NCI-H146 (cell line): ENCODE results near the gene GALNT3.
A peak's percentile ranks its signal among the peaks of the same experiment; 100 is the strongest.

ENCODE experiments used
- DNase-seq: peaks from one replicate; lab custom pipeline; 2025; lab: John Stamatoyannopoulos, UW

Gene GALNT3

DNA sequence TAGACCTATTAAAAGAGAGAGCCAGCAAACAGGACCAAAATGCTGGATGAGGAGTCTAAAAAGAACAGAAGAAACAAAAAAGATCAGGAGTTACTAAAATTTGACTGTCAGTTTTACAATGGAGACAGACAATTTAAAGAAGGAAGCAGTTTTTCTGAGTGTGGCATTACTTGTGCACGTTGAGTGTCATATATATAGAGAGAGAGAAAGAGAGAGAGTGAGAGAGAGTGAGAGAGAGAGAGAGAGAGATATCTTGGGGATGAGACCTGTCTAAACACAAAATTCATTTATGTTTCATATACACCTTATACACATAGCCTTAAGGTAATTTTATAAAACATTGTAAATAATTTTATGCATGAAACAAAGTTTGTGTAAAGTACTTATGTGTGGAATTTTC, 2.1 kb upstream of the GALNT3 start:
- no peak for DNase-seq

DNA sequence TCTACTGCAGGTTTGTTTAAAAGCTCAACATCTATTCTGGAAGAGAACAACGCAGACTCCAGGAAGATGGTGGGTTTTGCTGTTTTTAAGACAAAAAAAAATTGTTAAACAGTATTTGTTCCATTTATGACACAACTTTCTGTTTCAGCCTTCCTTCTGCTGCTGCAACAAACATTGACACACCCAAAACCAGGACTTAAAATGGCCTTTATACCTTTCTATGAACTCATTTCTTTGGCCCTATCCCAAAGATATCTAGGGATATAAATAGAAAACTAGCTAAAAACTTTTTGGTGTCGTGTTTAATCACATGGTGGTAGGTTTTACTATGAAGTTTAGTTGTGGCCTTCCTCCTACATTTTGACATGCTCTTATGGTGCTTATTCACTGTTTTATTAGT, 964 bp upstream of the GALNT3 start:
- no peak for DNase-seq

DNA sequence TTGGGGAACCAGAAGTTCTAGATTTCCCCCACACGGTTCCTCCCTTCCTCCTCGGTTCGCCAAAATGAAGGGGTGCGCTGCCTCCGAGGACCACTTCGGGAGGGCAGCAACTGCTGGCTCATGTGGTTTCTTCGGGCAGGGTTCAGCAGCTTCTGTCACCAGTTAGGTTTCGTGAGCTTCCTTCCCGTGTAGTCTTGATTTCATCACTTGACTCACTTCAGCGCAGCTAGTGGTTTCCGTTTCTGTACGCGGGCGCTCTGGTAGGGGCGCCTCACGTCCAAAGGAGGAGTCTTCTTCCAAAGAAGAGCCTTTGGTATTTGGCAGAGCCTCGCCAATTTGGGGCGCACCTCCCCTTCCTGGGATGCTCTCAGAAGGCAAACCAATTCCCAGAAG, 485 bp upstream of the GALNT3 start:
- peak; percentile 50 for DNase-seq

DNA sequence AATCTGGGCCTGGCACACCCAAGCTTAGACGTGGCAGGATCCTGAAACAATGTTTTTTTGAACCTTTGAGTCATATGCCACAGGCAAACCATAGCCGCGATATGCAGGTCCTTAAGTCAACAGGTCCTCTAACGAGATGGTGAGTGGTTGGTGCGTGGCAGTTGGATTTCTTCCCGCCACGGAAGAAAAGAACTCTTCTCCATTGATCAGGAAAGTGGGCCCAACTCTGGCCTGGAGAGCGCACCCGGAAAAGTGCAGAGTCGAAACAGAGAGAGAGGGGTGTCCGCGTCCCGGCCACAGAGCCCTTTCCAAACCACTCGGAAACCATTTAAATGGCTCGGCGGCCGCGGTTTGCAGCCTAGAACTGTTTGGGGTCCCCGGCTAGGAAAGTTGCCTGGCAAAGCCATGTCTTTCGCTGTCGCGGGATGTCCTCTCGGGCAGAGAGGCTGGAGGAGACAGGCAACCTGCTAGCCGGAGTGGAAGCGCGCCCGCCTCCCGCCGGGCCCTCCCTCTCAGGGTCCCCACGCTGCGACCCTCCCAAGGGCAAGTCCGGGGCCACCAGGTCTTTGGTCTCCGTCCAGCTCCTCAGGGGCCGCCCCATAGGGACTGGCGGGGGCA, 777 bp downstream of the GALNT3 start:
- peak; percentile 52 for DNase-seq

DNA sequence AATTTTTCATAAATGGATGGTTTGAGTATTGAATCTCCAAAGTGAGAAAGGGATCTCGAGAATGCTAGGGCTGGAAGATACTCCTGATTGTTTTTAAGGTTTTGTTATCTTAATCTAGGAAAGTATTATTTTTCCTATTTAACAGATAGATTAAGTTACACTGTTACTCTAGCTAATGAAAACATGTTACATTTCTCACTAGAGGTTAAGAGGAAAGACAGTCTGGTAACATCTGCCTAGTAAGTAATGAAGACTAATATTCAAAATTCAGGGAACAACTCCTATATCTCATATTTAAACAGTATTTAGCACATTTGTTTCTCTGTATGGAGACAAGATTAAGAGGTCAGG, 2.0 kb downstream of the GALNT3 start:
- no peak for DNase-seq

DNA sequence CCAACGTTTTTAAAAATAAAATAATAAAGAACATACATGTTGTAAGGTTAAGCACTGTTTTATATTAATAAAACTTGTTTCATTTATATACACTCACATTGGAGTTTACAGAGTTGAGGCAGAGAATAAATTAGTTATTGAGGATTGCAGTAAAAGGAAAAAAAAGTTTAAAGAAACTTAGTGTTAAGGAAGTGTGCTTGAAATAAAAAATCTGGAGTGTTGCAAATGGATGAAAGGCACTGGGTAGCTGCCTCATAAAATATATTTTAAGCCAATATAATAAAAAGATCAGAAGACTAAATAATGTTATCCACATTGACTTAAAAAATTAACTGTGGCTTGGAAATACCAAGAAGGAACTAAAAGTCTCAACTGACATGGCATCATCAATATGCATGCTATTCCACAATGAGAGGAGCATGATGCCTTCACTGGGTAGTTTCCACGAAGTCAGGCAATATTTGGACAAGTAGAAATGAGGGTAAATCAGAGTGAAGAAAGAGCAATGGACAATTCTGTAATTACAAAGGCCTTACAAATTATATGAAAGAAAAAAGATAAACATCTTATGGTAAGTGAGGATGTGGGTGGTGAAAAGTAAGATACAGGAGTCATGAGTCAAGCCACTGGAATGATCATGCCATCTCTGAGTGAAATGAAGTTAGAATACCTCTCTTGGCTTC, 2.5 kb downstream of the GALNT3 start:
- DNase-seq = no peak

DNA sequence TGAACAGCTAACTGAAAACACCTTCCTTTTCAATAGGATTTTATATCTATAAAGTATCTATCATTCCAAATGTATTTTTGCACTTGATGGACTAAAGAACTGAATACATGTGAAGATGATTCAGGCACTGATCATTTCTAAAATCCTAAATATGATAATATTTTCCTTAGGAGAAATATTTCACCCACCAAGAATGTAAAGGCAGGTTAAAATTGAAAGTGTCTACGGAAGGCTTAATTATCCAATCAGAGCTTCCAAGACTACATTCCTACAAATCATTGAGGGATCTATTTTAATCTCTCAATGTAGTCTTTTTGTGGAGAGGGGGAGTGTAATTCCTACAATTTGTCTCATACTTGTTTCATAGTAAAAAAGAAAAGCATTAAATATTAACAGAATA, 3.6 kb downstream of the GALNT3 start:
- DNase-seq = no peak

DNA sequence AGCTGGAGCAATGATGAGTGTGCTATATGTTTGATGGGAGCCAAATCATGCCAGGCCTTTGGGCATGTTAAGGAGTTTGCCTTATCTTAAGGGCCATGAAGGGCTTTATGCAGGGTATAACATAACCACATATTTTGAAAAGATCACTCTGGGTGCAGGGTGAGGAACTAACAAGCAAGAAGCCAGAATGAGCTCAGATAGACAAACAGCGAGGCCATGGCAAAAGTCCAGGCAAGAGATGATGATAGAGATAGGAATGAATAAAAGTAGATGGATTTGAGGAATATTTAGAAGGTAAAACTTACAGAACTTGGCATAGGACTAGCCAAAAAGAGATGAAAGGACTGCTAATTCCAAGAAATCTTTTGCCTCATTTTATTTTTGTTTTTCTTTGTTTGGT, 6.7 kb downstream of the GALNT3 start:
- no peak for DNase-seq

DNA sequence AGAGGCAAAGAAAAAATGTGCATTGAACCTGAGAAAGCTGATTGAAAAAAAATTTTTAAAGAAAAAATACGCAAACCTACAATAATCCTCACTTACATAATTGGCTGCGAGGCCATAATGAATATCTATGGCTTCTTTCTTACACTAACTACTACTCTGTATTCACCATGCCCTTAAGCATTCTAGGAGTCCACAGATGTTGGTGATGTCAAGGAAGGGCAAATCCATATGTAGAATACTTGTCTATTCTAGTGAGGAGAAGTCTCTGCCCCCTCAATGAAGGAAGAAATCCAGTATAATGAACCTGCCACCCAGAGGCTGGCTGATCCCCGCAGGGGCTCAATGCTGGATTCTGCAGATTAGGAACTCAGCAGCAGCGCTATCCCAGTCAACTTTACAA, 14.3 kb downstream of the GALNT3 start:
- no peak for DNase-seq

DNA sequence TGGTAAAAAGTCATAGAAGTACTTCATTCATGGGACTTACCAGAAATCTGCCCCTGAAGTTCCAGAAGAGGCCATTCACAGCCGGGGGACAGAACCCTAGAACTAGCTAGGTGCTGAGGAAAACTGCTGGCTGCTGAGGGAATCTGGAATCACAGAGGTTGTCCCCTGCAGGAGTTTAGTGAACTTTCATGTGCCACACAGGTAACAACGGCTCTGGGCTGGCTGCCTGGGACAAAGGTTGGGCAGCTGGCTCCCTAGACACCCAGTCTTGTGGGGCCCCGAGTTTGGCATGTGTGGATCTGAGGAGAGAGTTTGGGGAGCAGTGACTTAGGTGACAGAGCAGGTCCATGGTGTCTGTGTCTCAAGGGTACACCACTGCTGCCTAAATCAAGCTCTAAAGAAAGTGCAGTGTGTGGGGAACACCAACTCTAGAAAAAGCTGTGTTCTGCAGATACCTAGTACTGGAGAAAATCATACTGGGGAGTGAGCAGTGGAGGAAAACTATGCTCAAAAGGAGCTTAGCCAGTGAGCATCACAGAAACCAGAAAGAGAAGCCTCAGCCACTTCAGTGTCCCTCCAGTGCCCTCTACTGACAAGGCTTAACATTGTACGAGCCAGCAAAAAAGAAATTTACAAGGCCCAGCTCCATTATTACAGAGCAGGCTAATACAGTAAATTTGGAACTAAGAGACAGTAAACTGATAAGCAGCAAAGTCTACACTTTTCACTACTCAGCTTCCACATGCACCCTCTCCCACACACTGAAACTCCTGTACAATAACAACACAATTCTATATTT, 15.2 kb downstream of the GALNT3 start:
- peak; percentile 9 for DNase-seq

DNA sequence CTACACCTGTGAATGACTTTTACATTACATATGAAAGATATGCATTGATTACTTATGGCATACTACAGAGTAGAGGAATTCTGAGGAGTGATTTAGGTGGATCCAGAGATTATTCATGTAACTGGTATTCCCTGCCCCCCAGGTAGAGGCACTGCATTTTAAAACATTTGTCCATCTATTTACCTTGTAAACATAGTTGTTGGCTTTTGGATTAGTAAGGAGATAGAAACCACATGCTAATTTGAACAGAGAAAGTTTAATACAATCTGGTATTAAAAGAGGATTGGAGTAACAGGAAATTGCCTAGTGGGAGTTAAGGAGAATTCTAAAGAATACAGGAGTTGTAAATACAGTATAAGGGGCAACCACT, 15.9 kb downstream of the GALNT3 start:
- no peak for DNase-seq

DNA sequence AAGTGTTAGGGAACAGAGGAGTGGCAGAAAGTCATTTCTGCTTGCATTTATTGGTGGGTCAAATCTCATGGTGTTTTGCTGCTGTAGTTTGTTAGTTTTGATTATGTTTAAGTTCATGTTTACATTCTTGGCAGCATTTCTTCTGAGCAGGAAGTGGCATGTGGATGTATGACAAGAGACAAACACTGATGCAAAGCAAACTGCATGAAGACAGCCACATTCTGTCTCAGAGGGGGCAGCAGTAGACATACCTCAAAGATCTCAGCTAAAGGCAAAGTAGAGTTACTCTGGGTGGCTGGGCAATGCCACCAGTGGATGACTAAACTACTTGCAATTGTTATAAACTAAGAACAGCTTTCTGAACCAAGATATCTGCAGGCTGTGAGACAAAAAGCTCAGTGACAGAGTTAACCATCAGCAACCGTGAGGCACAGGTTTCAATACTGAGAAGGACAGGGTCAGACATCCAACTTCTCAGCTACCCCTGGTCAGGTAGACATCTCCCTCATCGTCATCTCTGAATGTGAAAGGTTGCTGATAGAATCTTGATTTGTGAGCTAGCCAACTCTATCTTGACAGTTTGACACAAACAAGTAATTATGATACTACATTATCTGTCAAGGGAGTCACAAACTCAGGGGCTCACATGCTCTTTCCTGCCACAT, 16.4 kb downstream of the GALNT3 start:
- no peak for DNase-seq

DNA sequence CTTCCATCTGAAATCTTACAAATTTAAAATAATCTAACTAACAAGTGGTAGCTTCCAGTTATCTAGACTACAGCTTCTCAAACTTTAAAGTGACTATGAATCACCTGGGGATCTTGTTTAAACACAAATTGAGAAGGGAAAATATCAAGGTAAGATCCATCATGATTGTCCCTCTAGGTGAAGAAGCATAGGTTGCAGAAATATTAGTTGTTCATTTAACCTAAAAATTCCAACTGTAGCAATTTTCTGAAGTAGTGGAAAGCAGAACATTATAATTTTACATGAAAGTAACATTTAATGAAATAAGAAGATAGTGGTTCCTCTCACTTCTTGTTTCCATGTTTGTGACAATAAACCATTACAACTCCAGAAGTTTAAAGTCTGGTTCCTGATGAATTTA, 17.3 kb downstream of the GALNT3 start:
- no peak for DNase-seq

DNA sequence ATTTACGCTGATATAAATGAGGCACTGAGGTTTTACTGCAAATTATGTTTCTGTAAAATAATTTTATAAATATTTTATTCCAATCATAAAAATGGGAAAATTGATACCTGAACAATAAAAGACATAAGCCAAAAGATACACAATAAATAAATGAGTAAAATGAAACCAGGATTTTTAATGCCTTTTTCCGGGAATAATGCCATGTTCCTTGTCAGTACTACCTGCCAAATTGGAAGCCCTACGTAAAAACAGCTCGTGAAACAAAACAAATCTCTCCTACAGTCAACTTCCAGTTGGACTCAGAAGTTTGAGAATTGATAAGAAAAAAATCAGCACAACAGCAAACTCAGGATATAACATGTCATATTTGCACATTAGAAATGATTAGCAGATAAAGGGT, 18.0 kb downstream of the GALNT3 start:
- no peak for DNase-seq

DNA sequence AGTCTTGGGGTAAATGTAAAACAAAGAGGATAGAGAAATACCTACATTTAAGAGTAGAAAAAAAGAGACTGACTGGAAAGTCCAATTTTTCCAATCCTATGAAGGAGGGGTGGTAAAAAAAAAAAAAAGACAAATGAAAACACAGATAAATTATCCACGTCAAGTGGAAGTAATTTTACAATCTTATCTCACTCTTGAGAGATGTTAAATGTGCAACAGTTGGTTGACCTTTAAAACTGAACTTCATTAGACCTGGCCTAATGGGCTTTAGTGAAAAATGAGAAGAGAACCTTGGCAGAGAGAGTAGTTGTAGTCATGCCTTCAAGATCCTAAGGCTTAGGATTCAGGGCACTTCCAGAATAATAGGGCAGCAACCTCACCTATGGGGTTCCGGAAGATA, 20.4 kb downstream of the GALNT3 start:
- no peak for DNase-seq

DNA sequence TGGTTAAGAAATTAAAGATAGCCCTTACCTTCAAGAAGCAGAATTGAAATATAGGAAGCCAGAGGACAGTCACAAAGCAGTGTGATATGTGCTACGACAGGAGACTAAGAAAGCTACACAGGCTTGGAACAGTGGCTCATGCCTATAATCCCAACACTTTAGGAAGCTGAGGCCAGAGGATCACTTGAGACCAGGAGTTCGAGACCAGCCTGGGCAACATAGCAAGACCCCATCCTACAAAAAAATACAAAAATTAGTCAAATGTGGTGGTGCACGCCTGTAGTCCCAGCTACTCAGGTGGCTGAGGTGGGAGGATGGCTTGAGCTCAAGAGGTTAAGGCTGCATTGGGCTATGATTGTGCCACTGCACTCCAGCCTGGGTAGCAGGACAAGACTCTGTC, 21.9 kb downstream of the GALNT3 start:
- DNase-seq = no peak

DNA sequence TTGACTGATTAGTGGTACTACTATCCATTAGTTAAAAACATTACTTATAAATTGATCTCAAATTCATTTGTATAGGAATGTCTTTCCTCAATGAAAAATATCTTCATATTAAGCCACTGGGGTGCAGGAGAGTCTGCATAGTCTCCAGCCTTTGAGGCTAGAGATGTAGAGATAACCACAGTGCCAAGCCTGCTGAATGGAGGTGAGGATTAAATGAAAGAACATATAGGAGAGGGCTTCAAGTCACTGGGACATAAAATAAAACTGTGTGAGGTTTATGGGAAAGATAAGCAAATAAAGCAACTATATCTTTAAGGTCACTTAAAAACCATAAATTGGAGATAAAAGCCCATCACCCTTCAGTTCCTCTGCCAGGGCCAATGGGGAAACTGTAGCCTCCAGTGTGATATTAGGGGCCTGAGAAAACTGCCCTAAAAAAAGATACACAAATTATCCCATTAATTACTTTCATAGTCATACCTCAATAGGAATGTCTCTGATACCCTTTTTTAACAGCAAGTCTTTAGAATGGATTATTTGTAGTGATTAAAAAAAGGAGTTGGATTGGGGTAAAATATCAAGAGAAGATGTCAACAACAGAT, 27.6 kb downstream of the GALNT3 start:
- DNase-seq = no peak

DNA sequence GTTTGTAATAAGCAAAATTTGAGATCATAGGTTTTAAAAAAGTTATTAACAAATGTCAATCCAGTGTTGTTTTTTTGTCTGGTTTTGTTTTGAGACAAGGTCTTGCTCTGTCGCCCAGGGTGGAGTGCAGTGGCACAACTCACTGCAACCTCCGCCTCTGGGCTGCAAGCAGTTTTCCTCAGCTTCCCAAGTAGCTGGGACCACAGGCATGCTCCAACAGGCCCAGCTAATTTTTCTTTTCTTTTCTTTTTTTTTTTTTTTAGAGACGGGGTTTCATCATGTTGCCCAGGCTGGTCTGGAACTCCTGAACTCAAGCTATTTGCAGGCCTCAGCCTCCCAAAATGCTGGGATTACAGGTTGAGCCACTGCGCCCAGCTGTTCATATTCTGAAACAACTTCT, 31.3 kb downstream of the GALNT3 start:
- DNase-seq = no peak

DNA sequence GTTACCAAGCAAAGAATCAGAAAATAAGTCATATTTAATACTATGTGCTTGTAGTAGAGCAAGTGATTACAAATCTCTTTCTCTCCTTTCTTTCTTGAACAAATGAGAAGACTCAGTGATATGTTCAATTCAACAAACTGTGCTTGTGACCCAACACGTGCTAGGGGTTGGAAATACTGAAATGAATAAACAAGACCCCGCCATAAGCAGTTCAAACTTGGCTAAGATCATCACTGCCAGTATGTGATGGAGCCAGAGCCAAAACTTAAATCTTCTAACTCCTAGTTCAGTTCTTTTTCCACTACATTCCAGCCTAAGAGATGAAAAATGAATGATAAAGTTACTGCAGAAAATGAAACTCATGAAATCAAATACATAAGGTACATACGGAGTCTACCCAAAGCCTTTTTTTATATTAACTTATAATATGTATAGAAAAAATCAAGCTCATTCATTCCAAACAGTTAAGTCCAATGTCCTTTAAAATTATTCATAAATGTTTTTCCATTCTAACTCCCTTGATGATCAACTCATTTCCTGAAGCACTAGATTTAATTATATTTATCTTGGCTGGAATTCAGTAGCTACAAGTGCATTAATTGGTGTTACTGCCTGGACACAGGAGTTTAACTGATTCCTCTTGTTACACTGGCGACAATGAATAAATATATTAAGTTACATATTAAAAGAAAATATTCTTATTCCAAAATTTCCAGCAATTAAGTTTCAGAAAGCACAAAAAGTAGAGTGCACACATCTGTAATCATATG, 36.0 kb downstream of the GALNT3 start:
- DNase-seq = peak; percentile 62

DNA sequence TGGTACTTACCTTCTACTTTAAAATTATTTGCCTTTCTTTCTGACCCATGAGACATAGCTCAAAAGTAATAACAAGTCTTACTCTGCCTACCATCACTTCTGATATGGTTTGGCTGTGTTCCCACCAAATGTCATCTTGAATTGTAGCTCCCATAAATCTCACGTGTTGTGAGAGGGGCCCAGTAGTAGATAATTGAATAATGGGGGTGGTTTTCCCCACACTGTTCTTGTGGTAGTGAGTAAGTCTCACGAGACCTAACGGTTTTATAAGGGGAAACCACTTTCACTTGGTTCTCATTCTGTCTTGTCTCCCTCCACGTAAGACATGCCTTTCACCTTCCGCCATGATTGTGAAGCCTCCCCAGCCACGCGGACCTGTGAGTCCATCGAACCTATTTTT, 47.5 kb downstream of the GALNT3 start:
- DNase-seq = no peak

DNA sequence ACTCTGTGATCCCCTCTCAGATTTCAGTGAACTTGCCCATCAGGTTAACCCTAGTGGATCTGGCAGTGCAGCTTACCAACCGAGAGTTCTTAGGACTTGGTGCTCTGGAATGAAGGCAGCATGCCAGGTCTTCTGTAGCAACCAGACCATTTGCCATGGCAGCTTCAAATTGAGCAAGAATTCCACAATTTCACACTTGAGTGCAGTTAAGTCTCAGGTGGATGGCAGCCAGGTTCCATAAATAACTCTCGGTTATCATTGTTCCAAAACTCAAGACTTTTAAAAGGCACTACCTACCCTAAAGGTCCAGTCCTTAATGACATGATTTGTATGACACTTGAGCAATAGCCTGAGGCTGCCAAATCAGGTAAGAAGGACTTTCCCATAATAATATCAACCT, 48.1 kb downstream of the GALNT3 start:
- no peak for DNase-seq

DNA sequence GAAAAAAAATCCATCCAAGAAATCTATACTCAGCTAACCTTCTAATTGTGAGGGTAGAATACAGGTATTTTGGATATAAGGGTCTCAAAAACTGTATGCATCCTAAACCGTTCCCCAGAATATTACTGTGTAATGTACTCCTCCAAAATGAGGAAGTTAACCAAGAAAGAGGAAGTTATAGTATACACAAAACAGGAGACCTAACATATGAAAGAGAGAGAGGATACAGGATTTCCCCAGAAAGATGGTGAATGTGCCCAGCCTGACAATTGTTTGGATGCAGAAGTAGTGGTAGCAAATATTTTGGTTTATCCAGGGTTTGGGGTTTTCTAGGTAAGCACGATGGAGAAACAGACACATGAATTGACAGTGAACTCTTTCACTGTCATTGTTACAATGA, 50.6 kb downstream of the GALNT3 start:
- DNase-seq = no peak
